Ectodermal cell (in vitro differentiated cells): ENCODE measurements around the gene FAM170B.

ENCODE experiments used
- H3K27ac ChIP-seq: 2 replicates; pipeline ENCODE4 v1.7.0; 2013; ENCODE audit warnings: mild to moderate bottlenecking, low read depth, low read length; ENCODE audit not compliant: insufficient read depth, poor library complexity, severe bottlenecking
- H3K27me3 ChIP-seq: 2 replicates; pipeline ENCODE4 v1.7.0; 2013; ENCODE audit warnings: mild to moderate bottlenecking, low read length; ENCODE audit not compliant: insufficient read depth, control insufficient read depth, poor library complexity, severe bottlenecking
- H3K36me3 ChIP-seq: one replicate; pipeline ENCODE4 v1.7.0; 2013; ENCODE audit warnings: low read length; ENCODE audit not compliant: control insufficient read depth, insufficient read depth
- H3K4me1 ChIP-seq: one replicate; pipeline ENCODE4 v1.7.0; 2013; ENCODE audit warnings: low read length; ENCODE audit not compliant: control insufficient read depth, insufficient read depth
- H3K4me3 ChIP-seq: 2 replicates; pipeline ENCODE4 v1.7.0; 2013; ENCODE audit warnings: low read depth, low read length, control low read depth; ENCODE audit not compliant: insufficient read depth
- H3K9me3 ChIP-seq: 2 replicates; pipeline ENCODE4 v1.7.0; 2013; ENCODE audit warnings: mild to moderate bottlenecking, low read length, moderate library complexity; ENCODE audit not compliant: control insufficient read depth
- WGBS, 2 experiments: methylation state at CpG; one replicate each; pipeline ENCODE4 v1.1.7; 2013; ENCODE audit warnings: missing lambda C conversion rate in 2 of 2; 5-methylcytosine and 5-hydroxymethylcytosine counted together

The FAM170B gene

GRCh38 chr10:49090696-49091380 lies 43.0 kb downstream of the FAM170B start:
- no peaks in the 10 kb centered on the region for H3K4me1 ChIP-seq
- WGBS, 2 experiments: 89 to 93% methylated on average over 6 of the region's 6 CpGs
- H3K27me3 ChIP-seq: no peaks in the 10 kb centered on the region
- H3K4me3 ChIP-seq: no peak overlapping the region
- H3K27ac ChIP-seq: no peak overlapping the region
- H3K9me3 ChIP-seq: peaks cover 4% of the 10 kb centered on the region
- no peaks in the 10 kb centered on the region for H3K36me3 ChIP-seq

DNA sequence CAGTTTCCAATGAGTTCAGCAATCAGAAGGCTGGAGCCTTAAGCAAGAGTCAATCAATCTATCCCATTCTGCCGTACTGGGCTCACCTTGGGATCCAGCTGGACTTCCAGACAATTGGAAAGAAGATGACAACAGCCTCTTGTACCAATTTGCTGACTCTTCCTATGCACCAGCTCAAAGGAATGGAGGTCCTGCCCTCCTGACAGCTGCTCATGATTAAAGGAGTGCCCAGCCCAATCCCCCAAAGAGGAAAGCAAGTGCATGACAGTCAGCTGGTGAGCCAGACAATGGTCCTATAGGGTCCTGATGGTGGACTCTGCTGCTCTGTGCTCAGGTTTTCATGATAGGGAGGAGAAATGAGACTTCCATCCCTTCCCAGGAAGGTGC lies 43.6 kb downstream of the FAM170B start:
- H3K36me3 ChIP-seq: no peaks in the 10 kb centered on the region
- no peak overlapping the region for H3K4me3 ChIP-seq
- no peak overlapping the region for H3K27ac ChIP-seq
- peaks cover 4% of the 10 kb centered on the region for H3K9me3 ChIP-seq
- H3K27me3 ChIP-seq: no peaks in the 10 kb centered on the region
- no peaks in the 10 kb centered on the region for H3K4me1 ChIP-seq
- WGBS, 2 experiments: 87 to 90% methylated on average over 1 of the region's 1 CpG

DNA sequence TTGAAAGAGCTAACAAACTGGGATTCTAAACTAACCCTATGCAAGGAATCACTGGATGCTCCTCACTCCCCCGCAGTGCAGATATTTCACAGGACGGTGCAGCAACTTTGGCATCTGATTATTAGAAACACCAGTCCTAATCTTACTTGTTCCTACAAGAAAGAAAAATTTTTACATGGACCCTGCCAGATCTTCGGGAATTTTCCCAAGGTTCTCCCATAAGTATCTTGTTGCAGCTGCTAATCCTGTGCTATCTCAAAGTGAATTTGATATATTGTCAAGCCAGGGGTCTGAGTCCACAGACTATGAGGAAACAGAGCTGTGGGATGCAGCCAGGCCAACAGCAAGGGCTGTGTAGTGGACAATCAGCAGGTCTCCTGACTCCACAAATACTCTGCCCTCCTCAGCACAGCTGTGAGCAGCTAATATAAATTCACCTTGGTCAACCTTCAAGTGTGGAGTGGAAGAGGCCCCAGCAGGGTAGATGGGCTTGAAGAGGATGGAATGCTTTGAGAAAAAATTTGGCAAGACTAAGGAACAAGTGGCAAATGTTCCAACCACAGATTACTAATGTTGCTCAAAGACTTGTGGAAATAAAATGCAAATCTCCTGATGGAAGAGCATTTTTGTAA lies 44.1 kb downstream of the FAM170B start:
- Histone ChIP-seq H3K36me3 (no peaks in the 10 kb centered on the region), H3K9me3 (peaks cover 4% of the 10 kb centered on the region), H3K27me3 (no peaks in the 10 kb centered on the region), H3K27ac (no peak overlapping the region), H3K4me1 (no peaks in the 10 kb centered on the region), H3K4me3 (no peak overlapping the region)
- 92% methylated on average over 3 of the region's 3 CpGs for WGBS, 2 experiments

DNA sequence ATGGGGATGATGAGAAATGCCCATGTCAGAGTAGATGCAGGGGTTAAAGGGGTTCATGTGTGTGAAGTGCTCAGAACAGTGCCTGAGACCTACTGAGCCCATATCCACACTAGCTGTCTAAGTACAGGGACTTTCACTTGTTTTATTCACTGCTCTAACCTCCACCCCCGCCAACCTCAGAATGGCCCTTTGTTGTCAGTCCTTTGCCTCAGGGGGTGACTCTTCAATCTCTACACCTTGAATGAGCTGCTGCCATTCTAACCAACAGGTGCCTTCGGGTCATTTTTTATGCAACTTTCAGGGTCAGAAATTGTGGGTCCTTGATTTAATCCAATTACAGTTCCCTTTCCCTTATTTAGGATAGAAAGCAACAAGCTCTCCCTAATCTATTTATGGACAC lies 44.7 kb downstream of the FAM170B start:
- no peaks in the 10 kb centered on the region for H3K36me3 ChIP-seq
- H3K4me1 ChIP-seq: no peaks in the 10 kb centered on the region
- H3K27me3 ChIP-seq: no peaks in the 10 kb centered on the region
- peaks cover 4% of the 10 kb centered on the region for H3K9me3 ChIP-seq
- 74 to 87% methylated on average over 2 of the region's 2 CpGs for WGBS, 2 experiments
- H3K27ac ChIP-seq: no peak overlapping the region
- no peak overlapping the region for H3K4me3 ChIP-seq

- no peaks in the 10 kb centered on the region for H3K27me3 ChIP-seq
- no peaks in the 10 kb centered on the region for H3K36me3 ChIP-seq
- H3K4me1 ChIP-seq: peaks cover 21% of the 10 kb centered on the region
- 91 to 93% methylated on average over 3 of the region's 3 CpGs for WGBS, 2 experiments
- H3K27ac ChIP-seq: no peak overlapping the region
- peaks cover 4% of the 10 kb centered on the region for H3K9me3 ChIP-seq
- H3K4me3 ChIP-seq: no peak overlapping the region
Measured at GRCh38 chr10:49086889-49087288, 46.9 kb downstream of the FAM170B start.

GRCh38 chr10:49083261-49083660 lies 50.6 kb downstream of the FAM170B start:
- WGBS, 2 experiments: 62 to 69% methylated on average over 8 of the region's 8 CpGs
- peaks cover 4% of the 10 kb centered on the region for H3K9me3 ChIP-seq

GRCh38 chr10:49082766-49083165 lies 51.1 kb downstream of the FAM170B start:
- 72 to 82% methylated on average over 2 of the region's 2 CpGs for WGBS, 2 experiments
- no peaks in the 10 kb centered on the region for H3K36me3 ChIP-seq

More at GRCh38 chr10:49083261-49083660, 50.6 kb downstream of the FAM170B start:
- Histone ChIP-seq H3K27ac (peak overlapping the region; percentile 22), H3K4me1 (peaks cover 31% of the 10 kb centered on the region), H3K27me3 (peaks cover 7% of the 10 kb centered on the region), H3K4me3 (no peak overlapping the region), H3K36me3 (no peaks in the 10 kb centered on the region)

DNA sequence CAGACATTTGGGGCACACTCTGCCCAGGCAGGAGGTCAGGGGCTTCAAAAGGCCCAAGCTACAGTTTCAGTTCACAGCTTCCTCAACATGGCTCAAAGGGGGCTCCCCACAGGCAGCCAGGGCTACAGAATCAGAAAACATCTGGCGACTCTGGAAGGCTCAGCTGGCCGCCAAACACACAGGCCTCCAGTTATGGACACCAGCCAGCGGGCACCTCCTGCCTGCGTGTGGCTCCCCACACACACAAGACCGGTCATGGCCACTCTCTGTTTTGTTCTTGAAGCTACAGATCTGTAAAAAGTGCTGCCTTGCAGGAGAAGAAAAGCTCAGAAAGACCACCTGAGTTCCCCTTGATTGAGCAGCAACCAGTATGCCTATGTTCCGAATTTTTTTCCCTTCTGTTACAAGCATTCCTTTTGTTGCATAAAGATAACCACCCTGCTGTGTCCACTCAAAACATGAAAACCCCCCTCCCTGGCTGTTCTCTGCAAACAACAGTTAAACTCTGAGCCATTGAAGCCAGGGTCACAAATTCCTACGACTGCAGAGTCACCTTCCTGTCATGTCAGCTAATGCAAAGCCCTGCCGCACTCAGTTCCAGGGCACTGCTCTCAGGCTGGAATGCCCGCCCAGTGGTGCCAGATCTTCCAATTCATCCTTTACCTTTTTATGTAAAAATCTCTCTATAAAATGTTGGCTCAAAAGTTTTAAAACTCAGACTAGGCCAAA lies 52.1 kb downstream of the FAM170B start:
- no peak overlapping the region for H3K4me3 ChIP-seq
- 17 to 19% methylated on average over 9 of the region's 9 CpGs for WGBS, 2 experiments
- peaks cover 7% of the 10 kb centered on the region for H3K27me3 ChIP-seq
- peak overlapping the region; percentile 38 for H3K27ac ChIP-seq
- H3K4me1 ChIP-seq: peaks cover 31% of the 10 kb centered on the region
- H3K9me3 ChIP-seq: peaks cover 4% of the 10 kb centered on the region
- H3K36me3 ChIP-seq: no peaks in the 10 kb centered on the region

More at GRCh38 chr10:49082766-49083165, 51.1 kb downstream of the FAM170B start:
- H3K27ac ChIP-seq: no peak overlapping the region
- peaks cover 4% of the 10 kb centered on the region for H3K9me3 ChIP-seq
- H3K4me3 ChIP-seq: no peak overlapping the region
- peaks cover 7% of the 10 kb centered on the region for H3K27me3 ChIP-seq
- H3K4me1 ChIP-seq: peaks cover 31% of the 10 kb centered on the region
